CD4-positive, alpha-beta T cell treated with Interleukin-6 for 4 hours (primary cell): ENCODE measurements around the gene SAE1.
"Not testable (repeated sequence)": the region's sequence is repeated elsewhere in the genome, so short reads cannot be mapped to it uniquely, and the experiment has no call there.

Source experiments
- DNase-seq: peaks from one replicate; pipeline ENCODE4 v3.0.0-alpha.2; 2020; ENCODE audit warnings: mixed read lengths

The SAE1 gene

DNA sequence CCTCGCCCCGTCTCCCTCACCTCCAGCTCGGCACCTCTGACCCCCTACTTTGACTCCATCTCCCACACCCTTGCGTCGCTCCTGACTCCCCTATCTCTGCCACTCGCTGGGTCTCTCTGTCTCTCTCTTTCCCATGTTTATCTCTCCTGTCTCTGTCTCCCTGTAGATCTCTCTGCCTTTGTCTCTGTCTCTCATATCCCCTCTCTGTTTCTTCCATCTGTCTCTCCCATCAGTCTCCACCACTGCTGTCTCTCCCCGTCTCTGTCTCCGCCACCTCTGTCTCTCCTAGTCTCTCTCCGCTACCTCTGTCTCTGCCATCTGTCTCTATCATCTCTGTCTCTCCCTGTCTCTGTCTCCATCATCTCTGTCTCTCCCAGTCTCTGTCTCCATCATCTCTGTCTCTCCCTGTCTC is 112.7 kb downstream of the SAE1 start:
- DNase-seq: no peak

DNA sequence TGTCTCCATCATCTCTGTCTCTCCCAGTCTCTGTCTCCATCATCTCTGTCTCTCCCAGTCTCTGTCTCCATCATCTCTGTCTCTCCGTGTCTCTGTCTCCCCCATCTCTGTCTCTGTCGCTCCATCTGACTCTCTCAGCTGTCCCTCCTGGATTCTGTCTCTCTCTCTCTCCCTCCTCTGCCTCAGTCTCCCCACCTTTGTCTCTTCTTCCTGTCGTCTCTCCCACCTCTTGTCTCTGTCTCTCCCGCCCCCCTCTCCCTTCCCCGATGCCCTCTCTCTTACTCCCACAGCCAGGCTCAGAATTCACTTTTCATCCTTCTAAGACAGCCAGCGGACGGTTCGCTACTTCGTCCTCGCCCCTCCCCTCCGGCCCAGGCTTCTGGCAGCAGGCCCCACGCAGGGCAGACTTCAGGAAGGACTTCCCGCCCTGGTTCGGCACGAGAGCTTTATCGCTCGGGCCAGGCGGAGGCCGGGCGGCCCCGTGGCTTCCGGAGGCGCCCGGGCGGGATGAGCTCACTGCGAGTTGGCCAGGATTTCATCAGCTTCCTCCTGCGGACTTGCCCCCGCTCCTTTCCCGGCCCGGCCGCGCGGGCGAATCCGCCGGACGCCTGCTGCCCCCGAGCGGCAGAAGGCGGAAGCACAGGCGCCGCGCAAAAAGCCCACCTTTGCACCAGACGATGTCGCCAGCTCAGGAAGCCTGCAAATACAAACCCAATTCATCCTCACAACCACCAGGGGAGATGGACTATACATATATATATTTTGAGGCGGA is 113.3 kb downstream of the SAE1 start:
- peak; percentile 92 for DNase-seq

DNA sequence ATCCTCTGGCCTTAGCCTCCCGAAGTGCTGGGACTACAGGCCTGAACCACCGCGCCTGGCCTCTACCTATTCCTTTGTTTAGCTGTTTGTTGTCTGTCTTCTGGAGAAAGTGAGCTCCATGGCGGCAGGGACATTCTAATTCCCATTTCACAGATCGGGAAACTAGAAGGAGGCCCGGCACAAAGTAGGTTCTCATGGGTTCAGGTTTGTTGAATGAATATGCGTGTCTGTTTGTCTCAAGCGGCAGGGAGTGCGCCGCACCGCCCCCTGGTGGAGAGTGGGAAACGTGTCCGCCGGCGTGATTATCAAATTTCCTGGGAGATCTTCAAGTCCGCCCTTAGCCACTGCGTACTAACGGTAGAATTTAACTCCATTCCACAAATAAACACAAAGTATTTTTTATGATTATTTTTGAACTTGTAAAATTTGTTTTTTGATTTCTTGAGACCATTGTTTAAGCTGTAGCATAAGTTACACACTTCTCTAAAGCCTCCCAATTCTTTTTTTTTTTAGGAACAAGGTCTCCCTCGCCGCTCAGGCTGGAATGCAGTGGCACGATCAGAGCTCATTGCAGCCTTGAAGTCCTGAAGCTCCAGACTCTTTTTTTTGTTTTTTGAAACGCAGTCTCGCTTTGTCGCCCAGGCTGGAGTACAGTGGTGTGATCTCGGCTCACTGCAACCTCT is 116.8 kb downstream of the SAE1 start:
- peak; percentile 87 for DNase-seq

DNA sequence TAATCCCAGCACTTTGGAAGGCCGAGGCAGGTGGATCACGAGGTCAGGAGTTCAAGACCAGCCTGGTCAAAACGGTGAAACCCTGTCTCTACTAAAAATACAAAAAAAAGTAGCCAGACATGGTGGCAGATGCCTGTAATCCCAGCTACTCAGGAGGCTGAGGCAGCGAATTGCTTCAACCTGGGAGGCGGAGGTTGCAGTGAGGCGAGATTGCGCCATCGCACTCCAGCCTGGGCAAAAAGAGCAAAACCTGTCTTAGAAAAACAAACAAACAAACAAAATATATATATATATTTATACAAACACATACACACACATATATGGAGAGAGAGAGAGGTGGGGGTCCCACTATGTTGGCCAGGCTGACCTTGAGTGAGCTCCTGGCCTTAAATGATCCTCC is 122.4 kb downstream of the SAE1 start:
- not testable (repeated sequence) for DNase-seq

DNA sequence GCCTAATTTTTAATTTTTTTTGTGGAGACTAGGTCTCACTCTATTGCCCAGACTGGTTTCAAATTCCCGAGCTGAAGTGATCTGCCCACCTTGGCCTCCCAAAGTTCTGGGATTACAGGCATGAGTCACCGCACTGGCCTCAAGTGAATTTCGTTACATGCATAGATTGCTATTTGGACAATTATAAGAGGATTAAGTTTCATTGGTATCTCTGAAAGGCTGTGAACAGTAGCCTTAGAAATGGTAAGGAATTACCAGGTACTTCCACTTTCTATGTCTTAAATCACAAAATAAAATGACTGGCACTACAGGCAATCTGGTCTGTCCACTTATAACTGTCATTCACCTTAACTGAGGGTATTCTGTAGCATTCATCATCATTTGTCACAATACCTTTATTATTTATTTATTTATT is 122.8 kb downstream of the SAE1 start:
- DNase-seq: no peak

DNA sequence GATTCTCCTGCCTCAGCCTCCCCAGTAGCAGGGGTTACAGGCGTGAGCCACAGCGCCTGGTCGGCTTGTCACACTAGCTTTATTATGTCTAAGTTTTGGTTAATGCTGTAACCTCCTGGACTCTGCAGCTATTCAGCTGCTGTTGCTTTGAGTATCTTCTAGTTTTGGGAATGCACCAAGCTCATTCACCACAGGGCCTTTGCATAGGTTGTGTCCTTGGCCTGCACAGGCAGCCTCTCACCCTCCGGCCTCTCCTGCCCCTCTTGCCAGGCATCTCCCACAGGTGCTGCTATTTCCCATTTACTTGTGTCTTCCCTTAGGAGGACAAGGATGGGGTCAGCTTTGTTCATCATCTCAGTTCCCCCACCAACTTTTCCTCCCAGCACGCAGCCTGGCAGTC is 123.3 kb downstream of the SAE1 start:
- no peak for DNase-seq

DNA sequence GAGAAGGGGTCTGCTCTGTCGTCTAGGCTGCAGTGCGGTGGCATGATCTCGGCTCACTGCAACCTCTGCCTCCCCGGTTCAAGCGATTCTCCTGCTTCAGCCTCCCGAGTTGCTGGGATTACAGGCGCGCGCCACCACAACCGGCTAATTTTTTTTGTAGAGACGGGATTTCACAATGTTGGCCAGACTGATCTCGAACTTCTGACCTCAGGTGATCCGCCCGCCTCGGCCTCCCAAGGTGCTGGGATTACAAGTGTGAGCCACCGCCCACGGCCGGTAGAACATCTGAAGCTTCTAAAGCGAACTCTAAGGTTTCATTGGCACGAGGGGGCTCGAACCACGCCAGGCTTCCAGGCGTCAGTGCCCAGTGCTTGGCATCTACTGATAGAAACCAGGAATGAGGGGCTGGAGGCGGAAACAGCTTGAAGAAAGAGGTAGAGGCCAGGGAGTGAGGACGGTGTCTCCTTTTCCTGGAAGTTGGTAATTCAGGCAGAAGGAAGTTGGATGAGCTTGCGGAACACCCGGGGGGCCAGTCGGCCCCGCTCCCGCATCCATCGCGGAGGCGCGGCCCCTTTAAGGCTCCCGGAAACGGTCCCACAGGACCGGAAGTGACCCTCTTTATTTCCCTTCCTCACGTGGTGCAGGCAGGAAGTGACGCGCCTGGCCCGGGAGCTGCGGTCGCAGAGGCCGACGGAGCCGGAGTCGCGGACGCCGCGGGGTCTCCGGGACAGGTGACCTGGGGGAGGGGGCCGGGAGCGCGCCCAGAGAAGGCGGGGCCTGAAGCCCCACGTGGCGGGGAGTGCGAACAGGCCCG is 125.5 kb downstream of the SAE1 start, which contains the start of gene CCDC9:
CCDC9 (plus strand) TSS at position 647 of the 814 bp plus-strand sequence. CDS start 1,876 bp downstream, outside the sequence.
- DNase-seq: peak; percentile 90

DNA sequence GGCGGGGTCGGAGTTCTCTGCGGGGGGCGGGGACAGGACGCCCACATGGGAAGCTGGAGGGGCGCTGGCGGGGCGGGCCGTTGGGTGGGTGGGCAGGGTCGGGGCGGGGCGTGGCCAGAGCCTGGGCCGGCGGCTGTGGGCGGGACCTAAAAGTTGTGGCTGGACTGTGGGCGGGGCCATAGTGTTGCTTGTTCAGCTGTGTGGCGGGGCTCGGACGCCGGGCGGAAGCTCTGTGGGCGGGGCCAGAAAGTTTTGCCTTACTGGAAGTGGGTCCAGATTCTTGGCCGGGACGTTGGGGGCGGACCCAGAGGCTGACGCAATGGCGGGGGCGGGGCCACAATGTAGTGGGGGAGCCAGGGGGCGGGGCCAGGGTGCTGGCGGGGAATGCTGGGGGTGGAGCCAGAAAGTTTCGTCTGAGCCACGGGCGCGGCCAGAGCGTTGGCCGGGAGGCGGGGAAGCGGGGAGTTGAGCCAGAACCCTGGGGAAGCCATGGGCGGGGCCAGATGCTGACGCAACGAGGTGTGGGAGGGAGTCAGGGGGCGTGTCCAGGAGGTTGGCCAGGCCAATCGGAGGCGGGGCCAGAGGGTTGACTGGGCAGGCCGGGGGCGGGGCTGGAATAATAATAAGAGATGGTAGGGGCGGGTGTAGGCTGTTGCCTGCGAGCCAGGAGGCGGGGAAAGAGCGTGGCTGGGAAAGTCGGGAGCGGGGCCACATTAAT is 126.2 kb downstream of the SAE1 start:
- DNase-seq: peak; percentile 99

DNA sequence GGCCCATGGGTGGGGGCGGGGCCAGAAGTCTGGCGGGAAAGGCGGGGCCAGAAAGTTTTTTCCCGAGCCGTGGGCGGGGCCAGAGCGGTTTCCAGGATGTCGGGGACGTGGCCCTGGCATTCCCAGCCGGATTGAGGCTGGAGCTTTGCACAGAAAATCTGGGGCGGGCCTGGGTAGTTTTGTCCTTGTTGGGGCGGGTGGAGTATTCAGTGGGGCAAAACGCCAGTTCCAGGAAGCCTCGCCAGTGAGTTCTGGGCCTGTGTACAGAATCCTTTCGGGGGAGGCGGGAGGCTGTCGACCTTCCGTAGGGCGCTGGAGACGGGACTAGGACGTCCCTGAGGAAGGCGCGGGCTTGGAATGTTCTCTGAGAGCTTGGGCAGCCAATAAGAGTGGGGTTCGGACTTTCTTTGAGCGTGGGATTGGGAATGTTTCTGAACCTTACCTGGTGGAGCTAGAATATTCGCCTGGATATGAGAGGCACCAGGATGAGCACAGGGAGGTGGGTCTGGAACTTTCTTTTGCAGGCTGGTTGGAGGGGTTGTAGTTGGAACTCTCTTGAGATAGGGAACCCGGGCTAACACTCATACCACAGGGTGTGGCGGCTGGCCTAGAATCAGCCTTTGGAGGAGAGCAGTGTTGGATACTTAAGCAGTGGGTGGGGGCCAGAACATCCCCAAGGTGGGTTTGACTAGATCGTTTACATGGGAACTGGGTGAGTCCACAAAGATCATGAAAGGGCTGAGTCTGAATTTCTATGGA is 127.0 kb downstream of the SAE1 start:
- DNase-seq: no peak

DNA sequence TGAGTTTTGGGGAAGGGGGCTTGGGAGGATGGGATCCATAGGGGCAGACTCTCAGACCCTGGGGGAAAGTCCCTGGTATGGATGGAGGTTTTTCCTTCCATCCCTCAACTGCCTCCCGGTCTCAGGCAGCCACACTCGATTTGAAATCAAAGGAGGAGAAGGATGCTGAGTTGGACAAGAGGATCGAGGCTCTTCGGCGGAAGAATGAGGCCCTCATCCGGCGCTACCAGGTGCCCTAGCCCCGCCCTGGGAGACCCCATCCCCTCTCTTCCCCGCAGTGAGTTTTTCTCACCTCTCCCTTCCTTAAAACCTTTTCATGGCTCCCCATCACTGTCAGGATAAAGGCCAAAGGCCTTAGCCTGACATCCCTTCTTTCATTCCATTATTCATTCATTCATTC is 127.8 kb downstream of the SAE1 start:
- DNase-seq: no peak

DNA sequence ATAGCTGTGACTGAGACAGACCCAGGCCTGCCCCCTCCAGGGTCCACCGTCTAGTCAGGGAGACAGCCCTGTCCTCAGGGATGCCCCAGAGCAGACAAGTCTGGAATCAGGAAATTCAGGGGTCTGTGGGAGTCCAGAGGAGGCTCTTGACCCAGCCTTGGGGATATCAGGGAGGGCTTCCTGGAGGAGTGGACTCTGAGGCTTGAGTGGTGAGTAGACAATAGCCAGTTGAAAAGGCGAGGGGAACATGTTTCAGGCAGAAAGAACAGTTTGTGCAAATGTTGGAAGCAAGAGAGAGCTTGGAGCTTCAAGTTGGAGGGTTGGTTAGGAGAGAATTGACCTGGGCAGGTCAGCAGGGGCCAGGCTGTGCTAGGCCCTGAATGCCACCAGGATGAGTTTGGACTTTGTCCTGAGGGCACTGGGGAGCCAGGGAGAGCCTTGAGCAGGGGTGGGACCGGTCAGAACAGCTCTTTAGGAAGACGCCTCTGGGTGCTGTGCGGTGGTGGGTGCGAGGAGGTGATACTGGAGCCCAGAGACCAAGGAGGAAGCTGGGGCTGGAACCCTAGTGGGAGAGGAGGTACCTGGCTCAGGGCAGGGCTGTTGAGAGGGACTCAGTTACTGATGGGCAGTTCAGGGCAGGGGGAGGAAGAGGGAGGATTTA is 128.4 kb downstream of the SAE1 start:
- DNase-seq: no peak
